GM19239 (cell line): ENCODE measurements around the gene MRPL43.
"Not testable (repeated sequence)": the region's sequence is repeated elsewhere in the genome, so short reads cannot be mapped to it uniquely, and the experiment has no call there.

ENCODE experiments used
- DNase-seq: peaks from one replicate; pipeline ENCODE4 v3.0.0; 2011; ENCODE audit warnings: low spot score; ENCODE audit not compliant: insufficient read length
- FAIRE-seq: peaks from 2 replicates; lab custom pipeline; 2011; peaks lifted over from hg19 to GRCh38; lab: Jason Lieb, UNC

The MRPL43 gene

GRCh38 chr10:100986952-100987684, at the start of gene MRPL43, which contains the start of gene TWNK:
Gene MRPL43, minus strand, starts transcription at chr10:100987497. Its CDS starts 54 bp downstream, at chr10:100987443.
Gene TWNK, plus strand, starts transcription at chr10:100987543. Its CDS starts 668 bp downstream, at chr10:100988211.
- peak; percentile 86 for DNase-seq

GRCh38 chr10:101036726-101037125, 49.4 kb upstream of the MRPL43 start:
- no peak for FAIRE-seq
- no peak for DNase-seq

More at GRCh38 chr10:100986952-100987684, at the start of gene MRPL43, which contains the start of gene TWNK:
- FAIRE-seq = peak; percentile 99

GRCh38 chr10:101035916-101036702, 48.8 kb upstream of the MRPL43 start:
- DNase-seq (no peak), FAIRE-seq (no peak)

- DNase-seq (no peak), FAIRE-seq (no peak)
Measured at GRCh38 chr10:101035314-101035713, 48.0 kb upstream of the MRPL43 start.

GRCh38 chr10:101034404-101034803, 47.1 kb upstream of the MRPL43 start:
- FAIRE-seq, DNase-seq: not testable (repeated sequence)

- no peak for FAIRE-seq
- DNase-seq = no peak
Measured at GRCh38 chr10:101033276-101033675, 46.0 kb upstream of the MRPL43 start.

GRCh38 chr10:101032637-101033224, 45.4 kb upstream of the MRPL43 start:
- FAIRE-seq (no peak), DNase-seq (no peak)

GRCh38 chr10:101031796-101032636, 44.7 kb upstream of the MRPL43 start:
- FAIRE-seq (no peak), DNase-seq (no peak)

- peak; percentile 60 for FAIRE-seq
- DNase-seq = peak; percentile 97
Measured at GRCh38 chr10:101031128-101031795, 44.0 kb upstream of the MRPL43 start, which contains the start of the genes PDZD7 and SFXN3. Gene PDZD7, minus strand, starts transcription at chr10:101031129. Its CDS starts 910 bp downstream, at chr10:101030219. Gene SFXN3, plus strand, starts transcription at chr10:101031234. Its CDS starts 3,461 bp downstream, at chr10:101034695.

- FAIRE-seq (no peak), DNase-seq (no peak)
Measured at GRCh38 chr10:101030496-101031127, 43.3 kb upstream of the MRPL43 start.

GRCh38 chr10:101029520-101030295, 42.4 kb upstream of the MRPL43 start:
- no peak for DNase-seq
- no peak for FAIRE-seq

- no peak for FAIRE-seq
- DNase-seq = no peak
Measured at GRCh38 chr10:101028446-101029337, 41.4 kb upstream of the MRPL43 start.

- FAIRE-seq (no peak), DNase-seq (no peak)
Measured at GRCh38 chr10:101027106-101027720, 39.9 kb upstream of the MRPL43 start.

- FAIRE-seq (no peak), DNase-seq (no peak)
Measured at GRCh38 chr10:101022967-101023705, 35.8 kb upstream of the MRPL43 start.

GRCh38 chr10:101021692-101022251, 34.5 kb upstream of the MRPL43 start:
- DNase-seq = no peak
- FAIRE-seq = no peak

GRCh38 chr10:101021239-101021638, 33.9 kb upstream of the MRPL43 start:
- FAIRE-seq (no peak), DNase-seq (no peak)
